NT2/D1 (cell line): ENCODE measurements around the gene SPTAN1.
A peak's percentile ranks its signal among the peaks of the same experiment; 100 is the strongest.

Experiments used
- DNase-seq: peaks from one replicate; pipeline ENCODE4 v3.0.0-alpha.2; 2011; ENCODE audit warnings: low read depth, low spot score
- H3K27me3 ChIP-seq: 2 replicates; pipeline ENCODE4 v1.6.0; 2011; ENCODE audit warnings: mild to moderate bottlenecking; ENCODE audit not compliant: insufficient read length, insufficient read depth
- H3K36me3 ChIP-seq: 2 replicates; pipeline ENCODE4 v1.6.1; 2011; ENCODE audit warnings: mild to moderate bottlenecking, low read length, mixed read lengths; ENCODE audit not compliant: insufficient read depth, insufficient read length
- H3K4me1 ChIP-seq: 2 replicates; pipeline ENCODE4 v1.5.1; 2011; ENCODE audit not compliant: insufficient read depth, insufficient read length
- H3K4me3 ChIP-seq: 2 replicates; pipeline ENCODE4 v1.5.1; 2011; ENCODE audit warnings: low read depth; ENCODE audit not compliant: insufficient read length
- H3K9ac ChIP-seq: 2 replicates; pipeline ENCODE4 v1.6.0; 2011; ENCODE audit warnings: low read depth; ENCODE audit not compliant: insufficient read length
- H3K9me3 ChIP-seq: 2 replicates; pipeline ENCODE4 v1.5.1; 2011; ENCODE audit warnings: mild to moderate bottlenecking, low read length; ENCODE audit not compliant: insufficient read depth
- SUZ12 ChIP-seq: IDR thresholded peaks from 2 replicates; pipeline ENCODE4 v1.6.1; 2011; ENCODE audit not compliant: insufficient read length, insufficient read depth; ENCODE audit errors: extremely low read depth
- YY1 ChIP-seq: IDR thresholded peaks from 2 replicates; pipeline ENCODE4 v1.6.1; 2011; ENCODE audit not compliant: insufficient read length, insufficient read depth
- ZNF274 ChIP-seq: IDR thresholded peaks from 2 replicates; pipeline ENCODE4 v1.6.1; 2011; ENCODE audit warnings: mild to moderate bottlenecking, low read depth, low read length

SPTAN1 gene

GRCh38 chr9:128555180-128555721, 2.9 kb downstream of the SPTAN1 start:
- Histone ChIP-seq H3K9ac (peak overlapping the region; percentile 6), H3K27me3 (no peaks in the 10 kb centered on the region), H3K4me1 (peaks cover 9% of the 10 kb centered on the region), H3K36me3 (peaks cover 25% of the 10 kb centered on the region), H3K4me3 (no peak overlapping the region), H3K9me3 (no peaks in the 10 kb centered on the region)
- TF ChIP-seq ZNF274 (no peak), YY1 (no peak), SUZ12 (no peak)
- peak; percentile 69 for DNase-seq

- H3K4me1 ChIP-seq, result peaks cover 7% of the 10 kb centered on the region
- no peak for TF ChIP-seq YY1
- no peak overlapping the region for H3K4me3 ChIP-seq
- no peaks in the 10 kb centered on the region for H3K27me3 ChIP-seq
- H3K9me3 ChIP-seq, result no peaks in the 10 kb centered on the region
- H3K9ac ChIP-seq, result no peak overlapping the region
- peaks cover 25% of the 10 kb centered on the region for H3K36me3 ChIP-seq
- DNase-seq, result no peak
Observed at GRCh38 chr9:128556276-128556675, 3.9 kb downstream of the SPTAN1 start.

GRCh38 chr9:128556926-128557634, 4.7 kb downstream of the SPTAN1 start:
- no peaks in the 10 kb centered on the region for H3K9me3 ChIP-seq
- H3K4me3 ChIP-seq, result no peak overlapping the region
- H3K9ac ChIP-seq, result no peak overlapping the region
- H3K4me1 ChIP-seq, result peaks cover 7% of the 10 kb centered on the region
- TF ChIP-seq ZNF274 (no peak), SUZ12 (no peak), YY1 (no peak)
- H3K36me3 ChIP-seq, result peaks cover 27% of the 10 kb centered on the region
- no peaks in the 10 kb centered on the region for H3K27me3 ChIP-seq
- no peak for DNase-seq

- Histone ChIP-seq H3K9me3 (no peaks in the 10 kb centered on the region), H3K36me3 (peaks cover 34% of the 10 kb centered on the region), H3K9ac (no peak overlapping the region), H3K4me1 (peaks cover 7% of the 10 kb centered on the region), H3K27me3 (no peaks in the 10 kb centered on the region), H3K4me3 (no peak overlapping the region)
- TF ChIP-seq SUZ12, result no peak
- TF ChIP-seq YY1, result no peak
- TF ChIP-seq ZNF274, result no peak
- DNase-seq, result no peak
Observed at GRCh38 chr9:128558431-128559310, 6.3 kb downstream of the SPTAN1 start.

GRCh38 chr9:128565578-128565977, 13.2 kb downstream of the SPTAN1 start:
- TF ChIP-seq YY1 (no peak), SUZ12 (no peak), ZNF274 (no peak)
- no peak overlapping the region for H3K4me3 ChIP-seq
- H3K4me1 ChIP-seq, result peaks cover 7% of the 10 kb centered on the region

GRCh38 chr9:128568470-128569078, 16.2 kb downstream of the SPTAN1 start:
- Histone ChIP-seq H3K36me3 (peaks cover 88% of the 10 kb centered on the region), H3K27me3 (no peaks in the 10 kb centered on the region), H3K4me1 (peaks cover 7% of the 10 kb centered on the region), H3K4me3 (no peak overlapping the region), H3K9ac (no peak overlapping the region), H3K9me3 (no peaks in the 10 kb centered on the region)
- TF ChIP-seq YY1, result no peak
- no peak for TF ChIP-seq ZNF274
- no peak for TF ChIP-seq SUZ12
- DNase-seq, result no peak

More at GRCh38 chr9:128565578-128565977, 13.2 kb downstream of the SPTAN1 start:
- Histone ChIP-seq H3K9ac (no peak overlapping the region), H3K36me3 (peaks cover 68% of the 10 kb centered on the region), H3K27me3 (no peaks in the 10 kb centered on the region), H3K9me3 (no peaks in the 10 kb centered on the region)
- no peak for DNase-seq

GRCh38 chr9:128575469-128575868, 23.1 kb downstream of the SPTAN1 start:
- Histone ChIP-seq H3K36me3 (peaks cover 99% of the 10 kb centered on the region), H3K4me1 (no peaks in the 10 kb centered on the region), H3K9me3 (no peaks in the 10 kb centered on the region), H3K4me3 (no peak overlapping the region), H3K9ac (no peak overlapping the region), H3K27me3 (no peaks in the 10 kb centered on the region)
- no peak for DNase-seq
- no peak for TF ChIP-seq ZNF274
- TF ChIP-seq YY1, result no peak
- TF ChIP-seq SUZ12, result no peak
